ENCODE data around the gene TSHZ3.

Gene TSHZ3

GRCh38 chr19:31271306-31271911, 77.8 kb downstream of the TSHZ3 start:
- TF ChIP-seq CTCF (IDR thresholded peaks at IDR 0.05) = no peak
- Mint-ChIP-seq H3K9me3 (no peaks in the 10 kb centered on the region), H3K36me3 (ENCODE audit: low read depth) (no peaks in the 10 kb centered on the region), H3K27me3 (ENCODE audit: low read depth, poor library complexity) (no peaks in the 10 kb centered on the region), H3K4me3 (peak overlapping the region; percentile 44), H3K27ac (peak overlapping the region; percentile 96), H3K4me1 (peaks cover 72% of the 10 kb centered on the region)
- peak; percentile 35 for DNase-seq

- H3K27ac Mint-ChIP-seq = peak overlapping the region; percentile 96
These were observed 78.3 kb downstream of the TSHZ3 start for GRCh38 chr19:31270897-31271296.

GRCh38 chr19:31269425-31270127, 79.7 kb downstream of the TSHZ3 start:
- TF ChIP-seq CTCF (IDR thresholded peaks at IDR 0.05) = no peak
- Mint-ChIP-seq H3K9me3 (no peaks in the 10 kb centered on the region), H3K36me3 (ENCODE audit: low read depth) (no peaks in the 10 kb centered on the region), H3K27me3 (ENCODE audit: low read depth, poor library complexity) (peaks cover 2% of the 10 kb centered on the region), H3K27ac (peak overlapping the region; percentile 88), H3K4me3 (no peak overlapping the region), H3K4me1 (peaks cover 66% of the 10 kb centered on the region)
- DNase-seq = no peak

More at GRCh38 chr19:31270897-31271296, 78.3 kb downstream of the TSHZ3 start:
- no peak for DNase-seq
- Mint-ChIP-seq H3K4me1 (peaks cover 72% of the 10 kb centered on the region), H3K27me3 (ENCODE audit: low read depth, poor library complexity) (no peaks in the 10 kb centered on the region), H3K36me3 (ENCODE audit: low read depth) (no peaks in the 10 kb centered on the region), H3K9me3 (no peaks in the 10 kb centered on the region), H3K4me3 (no peak overlapping the region)
- TF ChIP-seq CTCF (IDR thresholded peaks at IDR 0.05) = no peak

GRCh38 chr19:31268751-31269383, 80.4 kb downstream of the TSHZ3 start:
- TF ChIP-seq CTCF (IDR thresholded peaks at IDR 0.05) = no peak
- Mint-ChIP-seq H3K4me1 (peaks cover 66% of the 10 kb centered on the region), H3K27ac (no peak overlapping the region), H3K36me3 (ENCODE audit: low read depth) (no peaks in the 10 kb centered on the region), H3K9me3 (no peaks in the 10 kb centered on the region), H3K27me3 (ENCODE audit: low read depth, poor library complexity) (peaks cover 6% of the 10 kb centered on the region), H3K4me3 (no peak overlapping the region)
- DNase-seq = no peak

- TF ChIP-seq CTCF (IDR thresholded peaks at IDR 0.05) = no peak
- Mint-ChIP-seq H3K9me3 (no peaks in the 10 kb centered on the region), H3K27me3 (ENCODE audit: low read depth, poor library complexity) (peaks cover 6% of the 10 kb centered on the region), H3K4me1 (peaks cover 63% of the 10 kb centered on the region), H3K36me3 (ENCODE audit: low read depth) (no peaks in the 10 kb centered on the region), H3K27ac (no peak overlapping the region), H3K4me3 (no peak overlapping the region)
- no peak for DNase-seq
These were observed 82.5 kb downstream of the TSHZ3 start for GRCh38 chr19:31266731-31267130.
